Left lung (tissue), 10 donors: ENCODE results near the gene SGF29. TPM values are rescaled to one million over a fixed set of nuclear protein-coding genes. Genes with fewer than 3 reads are reported as not detected.

Experiments used
- ATAC-seq: fragments of 200-7000 bp; cut with Tn5 transposase; one replicate; pipeline ENCODE4 v1.9.1; 2020; ENCODE audit warnings: moderate library complexity
- DNase-seq, 4 donors: peaks; one replicate each; pipeline ENCODE4 v3.0.0-alpha.2; 2013 to 2020
- H3K27ac ChIP-seq, 2 donors: fragments of 200-600 bp; sonication (generic) in 1 of 2; one replicate each; pipeline versions ENCODE4 v1.5.0 to v1.8.0; 2020 to 2021
- H3K27me3 ChIP-seq, 2 donors: fragments of 200-600 bp; sonication (generic) in 1 of 2; one replicate each; pipeline versions ENCODE4 v1.5.0 to v1.8.0; 2020 to 2021
- H3K36me3 ChIP-seq, 2 donors: fragments of 200-600 bp; sonication (generic) in 1 of 2; one replicate each; pipeline versions ENCODE4 v1.5.0 to v1.8.0; 2020 to 2021
- H3K4me1 ChIP-seq, 2 donors: fragments of 200-600 bp; one replicate each; pipeline ENCODE4 v1.8.0; 2021
- H3K4me3 ChIP-seq, 2 donors: fragments of 200-600 bp; sonication (generic) in 1 of 2; one replicate each; pipeline versions ENCODE4 v1.5.0 to v1.8.0; 2020 to 2021; ENCODE audit warnings: mild to moderate bottlenecking in 1 of 2
- H3K9me3 ChIP-seq, 2 donors: fragments of 200-600 bp; sonication (generic) in 1 of 2; one replicate each; pipeline versions ENCODE4 v1.5.0 to v1.8.0; 2020 to 2021
- intact Hi-C, 2 donors: fragments of 100-400 bp; cut with DNase I; formaldehyde crosslinking; loops; one replicate each; pipeline versions ENCODE4 v1.11.2 to v1.14.2; 2022
- polyA plus RNA-seq, 6 donors: library from polyadenylated mRNA; unstranded; fragments of 120-200 nt; gene quantifications; one replicate each; pipeline ENCODE4 v1.2.1, GENCODE V29; 2013; ENCODE audit not compliant: insufficient read length in 6 of 6
- total RNA-seq, 2 donors: library from RNA; stranded (reverse); fragmentation: NEBNext Ultra II Directional; extraction: Animal tissue kit (Norgen Biotek cat#: 25700); gene quantifications; one replicate each; pipeline ENCODE4 v1.2.1, GENCODE V29; 2021
- TF ChIP-seq, protein P1 (sequence below), 2 donors: fragments of 200-600 bp; sonication (generic) in 1 of 2; IDR thresholded peaks; one replicate each; pipeline versions ENCODE4 v1.5.0 to v1.8.0; 2021; ENCODE audit warnings: antibody characterized with exemption in 2 of 2
- donor health status: DM: no; HTN: yes; CAD: no.
- donor health status: DM: no; HTN: no; CAD: no.

SGF29 gene
- total and polyA plus RNA-seq, 8 donors: 12.1 to 29.8 (median 21.8) TPM

DNA sequence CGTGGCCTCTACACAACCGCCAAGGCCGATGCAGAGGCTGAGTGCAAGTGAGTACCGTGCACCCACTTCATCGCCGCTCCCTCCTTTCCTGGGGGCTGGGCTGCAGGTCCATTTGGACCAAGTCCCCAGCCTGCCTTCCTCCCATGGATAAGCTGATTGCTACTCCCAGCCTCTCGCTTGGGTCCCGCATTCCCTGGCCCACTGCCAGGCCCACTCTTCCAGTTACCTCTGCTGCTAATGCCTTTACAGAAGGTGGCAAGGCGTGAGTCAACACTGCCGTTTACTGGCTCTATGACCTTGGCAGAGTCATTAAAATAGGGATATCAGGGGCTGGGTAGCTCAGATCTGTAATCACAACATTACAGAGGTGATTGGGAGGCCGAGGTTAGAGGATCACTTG is 32.0 kb downstream of the SGF29 start:
- Histone ChIP-seq H3K27ac (no peak overlapping the region), H3K4me3 (no peak overlapping the region), H3K36me3 (peaks cover 0 to 95% of the 10 kb centered on the region in 2 donors), H3K9me3 (no peaks in the 10 kb centered on the region), H3K27me3 (no peaks in the 10 kb centered on the region), H3K4me1 (no peaks in the 10 kb centered on the region)
- TF ChIP-seq, protein P1, sequence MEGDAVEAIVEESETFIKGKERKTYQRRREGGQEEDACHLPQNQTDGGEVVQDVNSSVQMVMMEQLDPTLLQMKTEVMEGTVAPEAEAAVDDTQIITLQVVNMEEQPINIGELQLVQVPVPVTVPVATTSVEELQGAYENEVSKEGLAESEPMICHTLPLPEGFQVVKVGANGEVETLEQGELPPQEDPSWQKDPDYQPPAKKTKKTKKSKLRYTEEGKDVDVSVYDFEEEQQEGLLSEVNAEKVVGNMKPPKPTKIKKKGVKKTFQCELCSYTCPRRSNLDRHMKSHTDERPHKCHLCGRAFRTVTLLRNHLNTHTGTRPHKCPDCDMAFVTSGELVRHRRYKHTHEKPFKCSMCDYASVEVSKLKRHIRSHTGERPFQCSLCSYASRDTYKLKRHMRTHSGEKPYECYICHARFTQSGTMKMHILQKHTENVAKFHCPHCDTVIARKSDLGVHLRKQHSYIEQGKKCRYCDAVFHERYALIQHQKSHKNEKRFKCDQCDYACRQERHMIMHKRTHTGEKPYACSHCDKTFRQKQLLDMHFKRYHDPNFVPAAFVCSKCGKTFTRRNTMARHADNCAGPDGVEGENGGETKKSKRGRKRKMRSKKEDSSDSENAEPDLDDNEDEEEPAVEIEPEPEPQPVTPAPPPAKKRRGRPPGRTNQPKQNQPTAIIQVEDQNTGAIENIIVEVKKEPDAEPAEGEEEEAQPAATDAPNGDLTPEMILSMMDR (IDR thresholded peaks at IDR 0.05): no peak
- DNase-seq (peak in 2 of 4 donors; percentile 15 to 46), ATAC-seq (peak; percentile 59)
- intact Hi-C loops: no loop called here

DNA sequence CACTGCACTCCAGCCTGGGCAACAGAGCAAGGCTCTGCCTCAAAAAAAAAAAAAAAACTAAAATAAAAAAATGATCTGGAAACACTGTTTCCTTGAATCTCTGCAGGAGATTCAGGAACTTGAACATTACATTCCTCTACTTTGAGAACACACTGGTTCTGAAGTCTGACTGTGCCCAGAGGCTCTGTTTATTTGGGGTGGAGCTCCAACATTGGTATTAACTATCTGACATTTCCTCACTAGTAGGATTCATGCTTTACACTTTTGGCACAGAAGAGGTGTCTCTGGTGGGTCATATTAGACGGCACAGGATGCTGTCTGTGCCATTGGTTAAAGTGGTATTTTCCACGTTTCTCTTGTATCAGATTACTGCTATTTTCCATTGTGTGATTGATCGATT is 32.7 kb downstream of the SGF29 start:
- intact Hi-C loops: no loop called here
- Histone ChIP-seq H3K36me3 (peaks cover 0 to 95% of the 10 kb centered on the region in 2 donors), H3K4me1 (no peaks in the 10 kb centered on the region), H3K27ac (no peak overlapping the region), H3K27me3 (no peaks in the 10 kb centered on the region), H3K9me3 (no peaks in the 10 kb centered on the region), H3K4me3 (no peak overlapping the region)
- DNase-seq: no peak
- no peak for ATAC-seq
- TF ChIP-seq, protein P1 (IDR thresholded peaks at IDR 0.05): no peak

DNA sequence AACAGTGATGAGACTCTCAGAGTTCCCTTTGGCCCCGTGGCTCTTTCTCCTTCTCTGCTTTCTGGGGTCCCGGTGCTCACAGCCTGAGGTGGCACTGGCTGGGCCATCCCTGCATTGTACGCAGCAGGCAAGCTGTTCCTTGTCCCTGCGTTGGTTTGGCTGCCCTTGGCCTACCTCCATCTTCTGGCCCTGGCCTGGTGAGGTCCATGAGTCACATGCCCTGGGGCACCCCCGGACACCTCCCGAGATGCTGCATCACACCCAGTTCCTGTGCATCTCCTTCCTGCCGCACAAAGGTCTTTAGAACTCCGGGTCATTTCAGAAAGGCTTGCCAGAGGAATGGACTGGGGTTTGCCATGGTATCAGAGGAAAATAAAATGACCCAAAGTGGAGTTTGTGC is 33.7 kb downstream of the SGF29 start:
- Histone ChIP-seq H3K27me3 (no peaks in the 10 kb centered on the region), H3K27ac (no peak overlapping the region), H3K4me1 (no peaks in the 10 kb centered on the region), H3K4me3 (no peak overlapping the region), H3K9me3 (no peaks in the 10 kb centered on the region), H3K36me3 (peaks cover 0 to 95% of the 10 kb centered on the region in 2 donors)
- ATAC-seq: no peak
- TF ChIP-seq, protein P1 (IDR thresholded peaks at IDR 0.05): no peak
- no peak for DNase-seq
- intact Hi-C loops: no loop called here

DNA sequence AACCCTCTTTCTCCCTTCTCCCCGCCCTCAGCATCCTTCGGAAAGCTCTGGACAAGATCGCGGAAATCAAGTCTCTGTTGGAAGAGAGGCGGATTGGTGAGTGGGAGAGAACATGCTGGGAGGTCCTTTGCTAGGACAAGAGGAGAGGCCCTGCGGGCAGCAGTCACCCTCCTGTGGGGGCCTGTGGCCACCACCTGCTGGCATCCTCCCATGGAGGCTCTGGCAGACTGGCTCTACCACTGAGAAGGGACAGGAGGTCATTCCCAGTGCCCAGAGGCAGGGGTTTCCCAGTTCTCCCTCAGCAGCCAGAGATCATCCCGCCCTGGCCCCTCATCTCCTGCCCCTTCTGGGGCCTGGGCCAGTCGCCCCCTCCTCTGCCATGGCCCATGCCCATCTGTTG is 35.3 kb downstream of the SGF29 start:
- Histone ChIP-seq H3K36me3 (peaks cover 0 to 90% of the 10 kb centered on the region in 2 donors), H3K27ac (no peak overlapping the region), H3K27me3 (no peaks in the 10 kb centered on the region), H3K4me1 (no peaks in the 10 kb centered on the region), H3K4me3 (no peak overlapping the region), H3K9me3 (no peaks in the 10 kb centered on the region)
- TF ChIP-seq, protein P1 (IDR thresholded peaks at IDR 0.05): no peak
- DNase-seq: no peak
- intact Hi-C loops: no loop called here
- no peak for ATAC-seq

DNA sequence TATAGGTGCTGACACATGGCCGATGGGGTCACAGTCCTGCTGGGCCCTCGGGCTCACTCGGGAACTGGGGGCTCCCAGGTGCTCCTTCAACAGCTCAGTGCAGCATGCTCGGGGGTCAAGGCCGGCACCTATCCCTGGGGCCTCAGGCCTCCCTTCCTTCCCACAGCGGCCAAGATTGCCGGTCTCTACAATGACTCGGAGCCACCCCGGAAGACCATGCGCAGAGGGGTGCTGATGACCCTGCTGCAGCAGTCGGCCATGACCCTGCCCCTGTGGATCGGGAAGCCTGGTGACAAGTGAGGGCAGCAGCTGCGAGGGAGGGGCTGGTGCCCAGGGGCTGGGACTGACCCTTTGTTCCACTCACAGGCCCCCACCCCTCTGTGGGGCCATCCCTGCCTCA is 36.2 kb downstream of the SGF29 start:
- ATAC-seq (no peak), DNase-seq (no peak)
- intact Hi-C loops: no loop called here
- Histone ChIP-seq H3K4me1 (no peaks in the 10 kb centered on the region), H3K36me3 (peaks cover 0 to 82% of the 10 kb centered on the region in 2 donors), H3K27ac (no peak overlapping the region), H3K9me3 (no peaks in the 10 kb centered on the region), H3K27me3 (no peaks in the 10 kb centered on the region), H3K4me3 (no peak overlapping the region)
- TF ChIP-seq, protein P1 (IDR thresholded peaks at IDR 0.05): no peak
